ENCODE measurements around the gene CADM1. TPM values are rescaled to one million over a fixed set of nuclear protein-coding genes. Genes with fewer than 3 reads are reported as not detected.

Gene CADM1
- polyA plus RNA-seq, 1 donor (not counting 4 experiments of a cell fraction or from before 2014, with no cell fraction given) = 9.5 TPM

GRCh38 chr11:115459563-115459962 lies 44.7 kb downstream of the CADM1 start:
- H3K36me3 ChIP-seq (ENCODE audit: control insufficient read depth in 2 of 2, extremely low read depth in 1 of 2, insufficient read depth in 2 of 2, low read length in 2 of 2) = no peaks in the 10 kb centered on the region
- no peak overlapping the region for H2AFZ ChIP-seq (ENCODE audit: control insufficient read depth, low read length)
- no peaks in the 10 kb centered on the region for H3K9me1 ChIP-seq (ENCODE audit: control insufficient read depth, extremely low read depth, insufficient read depth, low read length)
- H3K4me3 ChIP-seq (ENCODE audit: control insufficient read depth in 2 of 3, extremely low read depth in 1 of 3, insufficient read depth in 2 of 3, low read depth in 1 of 3, low read length in 3 of 3) = no peak overlapping the region
- no peaks in the 10 kb centered on the region for H3K9me3 ChIP-seq (ENCODE audit: control insufficient read depth, low read depth, low read length)
- dilution Hi-C loops (cut with MboI; ENCODE audit: extremely low pct_ligation_motif_present, low sequenced_read_pairs) = no loop called here
- no peak overlapping the region for H3K27ac ChIP-seq (ENCODE audit: control insufficient read depth, insufficient read depth, low read length)
- H3K4me1 ChIP-seq (ENCODE audit: control insufficient read depth, extremely low read depth, insufficient read depth, low read length) = no peaks in the 10 kb centered on the region
- TF ChIP-seq CTCF (optimal IDR thresholded peaks at IDR 0.05 in 1 of 3, IDR thresholded peaks at IDR 0.05 in 1 of 3, conservative IDR thresholded peaks at IDR 0.05 in 1 of 3; ENCODE audit: extremely low read depth in 1 of 3, insufficient read depth in 2 of 3, low read length in 3 of 3) (no peak), EZH2 (IDR thresholded peaks at IDR 0.05; ENCODE audit: low read length) (no peak)
- H3K27me3 ChIP-seq (ENCODE audit: control insufficient read depth, extremely low read depth, insufficient read depth, low read length) = no peaks in the 10 kb centered on the region
- H3K79me2 ChIP-seq (ENCODE audit: control insufficient read depth, insufficient read depth, low read length) = no peaks in the 10 kb centered on the region
- no peak overlapping the region for H3K9ac ChIP-seq (ENCODE audit: control insufficient read depth, extremely low read depth, insufficient read depth, low read length)
- H4K20me1 ChIP-seq (ENCODE audit: control insufficient read depth, extremely low read depth, insufficient read depth, low read length) = no peaks in the 10 kb centered on the region
- no peak for DNase-seq (ENCODE audit: low read depth, low spot score)
- FAIRE-seq = no peak
- no peak overlapping the region for H3K4me2 ChIP-seq (ENCODE audit: control insufficient read depth, extremely low read depth, insufficient read depth, low read depth, low read length)

GRCh38 chr11:115458877-115459276 lies 45.3 kb downstream of the CADM1 start:
- H4K20me1 ChIP-seq (ENCODE audit: control insufficient read depth, extremely low read depth, insufficient read depth, low read length) = no peaks in the 10 kb centered on the region
- H3K9ac ChIP-seq (ENCODE audit: control insufficient read depth, extremely low read depth, insufficient read depth, low read length) = no peak overlapping the region
- no peak overlapping the region for H3K4me2 ChIP-seq (ENCODE audit: control insufficient read depth, extremely low read depth, insufficient read depth, low read depth, low read length)

More at GRCh38 chr11:115458877-115459276, 45.3 kb downstream of the CADM1 start:
- DNase-seq (ENCODE audit: low read depth, low spot score) (no peak), FAIRE-seq (no peak)
- Histone ChIP-seq H3K4me3 (ENCODE audit: control insufficient read depth in 2 of 3, extremely low read depth in 1 of 3, insufficient read depth in 2 of 3, low read depth in 1 of 3, low read length in 3 of 3) (no peak overlapping the region), H2AFZ (ENCODE audit: control insufficient read depth, low read length) (no peak overlapping the region), H3K9me1 (ENCODE audit: control insufficient read depth, extremely low read depth, insufficient read depth, low read length) (no peaks in the 10 kb centered on the region), H3K27ac (ENCODE audit: control insufficient read depth, insufficient read depth, low read length) (no peak overlapping the region), H3K36me3 (ENCODE audit: control insufficient read depth in 2 of 2, extremely low read depth in 1 of 2, insufficient read depth in 2 of 2, low read length in 2 of 2) (no peaks in the 10 kb centered on the region), H3K4me1 (ENCODE audit: control insufficient read depth, extremely low read depth, insufficient read depth, low read length) (no peaks in the 10 kb centered on the region), H3K79me2 (ENCODE audit: control insufficient read depth, insufficient read depth, low read length) (no peaks in the 10 kb centered on the region), H3K9me3 (ENCODE audit: control insufficient read depth, low read depth, low read length) (no peaks in the 10 kb centered on the region), H3K27me3 (ENCODE audit: control insufficient read depth, extremely low read depth, insufficient read depth, low read length) (no peaks in the 10 kb centered on the region)
- dilution Hi-C loops (cut with MboI; ENCODE audit: extremely low pct_ligation_motif_present, low sequenced_read_pairs) = no loop called here
- no peak for TF ChIP-seq EZH2 (IDR thresholded peaks at IDR 0.05; ENCODE audit: low read length)
- TF ChIP-seq CTCF (optimal IDR thresholded peaks at IDR 0.05 in 1 of 3, IDR thresholded peaks at IDR 0.05 in 1 of 3, conservative IDR thresholded peaks at IDR 0.05 in 1 of 3; ENCODE audit: extremely low read depth in 1 of 3, insufficient read depth in 2 of 3, low read length in 3 of 3) = no peak

Data from keratinocyte (primary cell).